Measurements from ENCODE around the gene AKR1C2. TPM values are rescaled to one million over a fixed set of nuclear protein-coding genes. Genes with fewer than 3 reads are reported as not detected.
A peak's percentile ranks its signal among the peaks of the same experiment; 100 is the strongest.
"Not testable (repeated sequence)": the region's sequence is repeated elsewhere in the genome, so short reads cannot be mapped to it uniquely, and the experiment has no call there.

The AKR1C2 gene
- total RNA-seq (10 to 100 TPM in 8 of 9 donors, 1 to 10 TPM in 1; 9.3 to 33.7 (median 14.5) TPM), polyA plus RNA-seq (10 to 100 TPM; 12.9 to 19.8 TPM)
- long read RNA-seq, donor 1, partial matches to known transcripts, result 2 of 6 reads
- long read RNA-seq, donor 1, other reads (novel, unspliced or antisense), result 1 of 6 reads
- long read RNA-seq, donor 2, transcript AKR1C2-201 (9 exons, 3,756 nt), result major isoform, 15 of 17 reads
- long read RNA-seq, donor 2, partial matches to known transcripts, result 0 of 17 reads
- long read RNA-seq, donor 2, other reads (novel, unspliced or antisense), result 2 of 17 reads
- long read RNA-seq, donor 3, transcript AKR1C2-201 (9 exons, 3,756 nt), result major isoform, 8 of 10 reads
- long read RNA-seq, donor 3, partial matches to known transcripts, result 1 of 10 reads
- long read RNA-seq, donor 3, other reads (novel, unspliced or antisense), result 1 of 10 reads

- not testable (repeated sequence) for H3K9me3 ChIP-seq, H3K27me3 ChIP-seq, DNase-seq, H3K4me1 ChIP-seq, H3K27ac ChIP-seq
- peak; percentile 94 to 98 (median 98) for ATAC-seq
- WGBS, 4 donors, result 47 to 63% (median 57%) methylated on average over 7 to 10 of the region's 10 CpGs
- H3K36me3 ChIP-seq, result peaks cover 0 to 11% (median 0%) of the 10 kb centered on the region in 9 donors
- intact Hi-C loops (cut with DNase I), result loop anchor here in 1 of 10 donors (5.0 kb wide), 1 partner anchor 46 kb away; no protein-coding TSS in a partner anchor
- H3K4me3 ChIP-seq, result peak within 1 kb of the TSS in 9 of 12 donors; percentile 17 to 52 (median 32)
These were observed at the start of gene AKR1C2 for GRCh38 chr10:5003127-5004029. Gene AKR1C2 (minus strand): TSS chr10:5003857. CDS start chr10:5003835, 22 bp downstream.

GRCh38 chr10:5052951-5053500 lies 49.4 kb upstream of the AKR1C2 start:
- H3K4me3 ChIP-seq; H3K27me3 ChIP-seq; H3K27ac ChIP-seq; H3K36me3 ChIP-seq; intact Hi-C loops (cut with DNase I); ATAC-seq; H3K4me1 ChIP-seq; H3K9me3 ChIP-seq; DNase-seq: not testable (repeated sequence)
- WGBS, 4 donors, result 80 to 96% (median 90%) methylated on average over 8 to 16 of the region's 16 CpGs

- WGBS, 4 donors, result 85 to 89% (median 87%) methylated on average over 1 of the region's 1 CpG
- Histone ChIP-seq H3K4me3 (no peak overlapping the region), H3K9me3 (no peaks in the 10 kb centered on the region), H3K36me3 (no peaks in the 10 kb centered on the region), H3K27me3 (no peaks in the 10 kb centered on the region), H3K27ac (no peak overlapping the region), H3K4me1 (no peaks in the 10 kb centered on the region)
- ATAC-seq (no peak), DNase-seq (no peak)
- intact Hi-C loops (cut with DNase I), result no loop called here
- TF ChIP-seq POLR2A (IDR thresholded peaks at IDR 0.05) (no peak), CTCF (IDR thresholded peaks at IDR 0.05) (no peak)
These were observed 44.4 kb upstream of the AKR1C2 start for GRCh38 chr10:5047912-5048628.

GRCh38 chr10:5047055-5047454 lies 43.4 kb upstream of the AKR1C2 start:
- 81 to 86% (median 84%) methylated on average over 5 of the region's 5 CpGs for WGBS, 4 donors
- H3K9me3 ChIP-seq; H3K4me1 ChIP-seq; H3K27ac ChIP-seq; H3K27me3 ChIP-seq; DNase-seq; ATAC-seq; H3K4me3 ChIP-seq; H3K36me3 ChIP-seq; intact Hi-C loops (cut with DNase I): not testable (repeated sequence)

- Histone ChIP-seq H3K27me3 (no peaks in the 10 kb centered on the region), H3K27ac (no peak overlapping the region), H3K9me3 (no peaks in the 10 kb centered on the region), H3K36me3 (no peaks in the 10 kb centered on the region), H3K4me1 (peaks cover 0 to 3% (median 0%) of the 10 kb centered on the region in 12 donors), H3K4me3 (no peak overlapping the region)
- 80 to 94% (median 90%) methylated on average over 6 of the region's 6 CpGs for WGBS, 4 donors
- ATAC-seq (no peak), DNase-seq (no peak)
- TF ChIP-seq POLR2A (IDR thresholded peaks at IDR 0.05) (no peak), CTCF (IDR thresholded peaks at IDR 0.05) (no peak)
- intact Hi-C loops (cut with DNase I), result no loop called here
These were observed 42.8 kb upstream of the AKR1C2 start for GRCh38 chr10:5046410-5046809.

Measured in heart left ventricle (tissue), 16 donors.